K562 treated with DMSO at 1 percent for 4 hours (cell line): ENCODE results near the gene FRRS1L. TPM values are rescaled to one million over a fixed set of nuclear protein-coding genes. Genes with fewer than 3 reads are reported as not detected.

Experiments used
- total RNA-seq: library from RNA; unstranded; fragments of 300-600 nt; gene quantifications from 2 replicates; pipeline ENCODE4 v1.2.3, GENCODE V29; 2022; ENCODE audit not compliant: insufficient read depth

Gene FRRS1L, protein sequence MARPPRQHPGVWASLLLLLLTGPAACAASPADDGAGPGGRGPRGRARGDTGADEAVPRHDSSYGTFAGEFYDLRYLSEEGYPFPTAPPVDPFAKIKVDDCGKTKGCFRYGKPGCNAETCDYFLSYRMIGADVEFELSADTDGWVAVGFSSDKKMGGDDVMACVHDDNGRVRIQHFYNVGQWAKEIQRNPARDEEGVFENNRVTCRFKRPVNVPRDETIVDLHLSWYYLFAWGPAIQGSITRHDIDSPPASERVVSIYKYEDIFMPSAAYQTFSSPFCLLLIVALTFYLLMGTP
- total RNA-seq: not detected in 2 replicates

DNA sequence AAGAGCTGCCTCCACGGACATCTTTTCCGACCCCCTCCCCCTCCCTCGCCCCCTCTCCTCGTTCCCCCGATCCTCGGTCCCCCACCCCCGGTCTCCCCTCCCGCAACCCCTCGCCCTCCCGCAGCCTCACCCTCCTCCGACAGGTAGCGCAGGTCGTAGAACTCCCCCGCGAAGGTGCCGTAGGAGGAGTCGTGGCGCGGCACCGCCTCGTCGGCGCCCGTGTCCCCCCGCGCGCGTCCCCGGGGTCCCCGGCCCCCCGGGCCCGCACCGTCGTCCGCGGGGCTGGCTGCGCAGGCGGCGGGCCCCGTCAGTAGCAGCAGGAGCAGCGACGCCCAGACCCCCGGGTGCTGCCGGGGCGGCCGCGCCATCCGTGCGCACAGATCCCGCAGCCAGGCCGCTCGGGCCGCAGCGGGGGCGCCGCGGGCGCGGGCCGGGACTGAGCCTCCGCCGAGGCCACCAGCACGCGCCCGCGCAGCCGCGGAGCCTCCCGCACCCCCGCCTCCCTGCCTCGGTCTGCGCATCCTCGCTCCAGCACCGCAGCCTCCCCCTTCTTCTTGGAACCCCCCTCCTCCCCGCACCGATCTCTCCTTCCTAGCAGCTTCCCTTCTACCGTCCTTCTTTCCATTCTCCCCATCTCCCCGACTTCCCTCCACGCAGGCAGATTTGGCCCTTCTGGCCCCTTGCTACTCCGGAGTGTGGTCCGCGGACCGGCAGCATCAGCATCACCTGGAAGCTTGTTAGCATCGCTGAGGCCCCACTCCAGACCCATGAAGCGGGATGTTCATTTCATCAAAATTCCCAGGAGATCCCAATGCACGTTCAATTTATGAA lies at the start of gene FRRS1L:
FRRS1L (minus strand) TSS at position 479 of the 831 bp plus-strand sequence; CDS start at position 368, 111 bp downstream.

DNA sequence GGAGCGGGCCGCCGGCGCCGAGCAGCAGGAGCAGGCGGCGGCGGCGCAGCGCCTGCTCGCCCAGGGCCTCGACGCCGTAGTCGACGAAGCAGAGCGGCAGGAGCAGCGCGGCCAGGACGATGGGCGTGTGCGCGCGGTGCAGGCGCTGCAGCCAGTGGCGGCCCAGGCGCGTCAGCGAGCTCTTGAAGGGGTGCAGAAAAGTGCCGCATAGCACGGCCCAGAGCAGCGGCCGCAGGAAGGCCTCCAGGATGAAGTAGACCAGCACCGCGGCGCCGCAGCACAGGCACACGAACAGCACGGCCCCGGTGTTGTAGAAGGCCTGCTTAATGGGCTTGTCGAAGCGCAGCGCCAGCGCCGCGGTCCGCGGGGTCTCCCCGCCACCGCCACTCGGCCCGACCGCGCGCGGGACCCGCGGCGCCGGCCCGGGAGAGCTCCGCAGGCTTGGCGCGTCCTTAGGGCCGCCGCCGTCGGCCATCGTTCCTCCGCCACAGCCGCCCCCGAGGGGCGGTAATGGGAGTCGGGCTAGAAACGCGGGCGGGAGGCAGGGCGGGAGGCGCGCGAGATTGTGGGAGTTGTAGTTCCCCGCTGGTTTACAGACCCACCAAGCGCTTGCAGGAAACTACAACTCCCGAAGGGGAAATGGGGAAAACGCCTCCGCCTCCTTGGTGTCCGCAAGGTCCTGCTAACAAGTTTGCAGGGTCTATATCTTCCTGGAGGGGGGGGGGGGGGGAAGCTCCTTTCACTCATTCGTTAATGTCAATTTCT lies 47.4 kb downstream of the FRRS1L start, which contains the start of gene TMEM245:
TMEM245 (minus strand) TSS at position 509 of the 765 bp plus-strand sequence; CDS start at position 475, 34 bp downstream.

Other genes with a start within 250 kb of the FRRS1L start
- gene ELP1, start 233.1 kb downstream of the FRRS1L start, total RNA-seq: 28.8 and 47.2 TPM in 2 replicates
- gene ABITRAM, start 232.8 kb downstream of the FRRS1L start, total RNA-seq: 11.4 and 16.3 TPM in 2 replicates
- 22.9 and 29.1 TPM in 2 replicates for gene CTNNAL1, start 153.8 kb downstream of the FRRS1L start, total RNA-seq
- 24.6 and 27.3 TPM in 2 replicates for gene TMEM245, start 47.3 kb downstream of the FRRS1L start, total RNA-seq
- gene EPB41L4B, start 153.8 kb upstream of the FRRS1L start, total RNA-seq: 0.18 TPM in 1 of 2 replicates, not detected in the other